SK-N-MC (cell line): ENCODE data around the gene PCSK5.

Experiments
- EZH2 ChIP-seq: fragments of 200-600 bp; sonication (generic); IDR thresholded peaks from one replicate; pipeline ENCODE4 v1.6.1; 2017; ENCODE audit warnings: antibody characterized with exemption
- FOXP2 ChIP-seq: optimal IDR thresholded peaks from 2 replicates; pipeline ENCODE3; 2011; ENCODE audit warnings: mild to moderate bottlenecking, moderate library complexity; ENCODE audit not compliant: insufficient read depth; ENCODE audit errors: extremely low read length, control extremely low read depth
- POLR2AphosphoS5 ChIP-seq: IDR thresholded peaks from 2 replicates; pipeline ENCODE4 v1.6.1; 2012; ENCODE audit warnings: mild to moderate bottlenecking, low read depth, low read length, borderline replicate concordance

- TF ChIP-seq EZH2 (no peak), POLR2AphosphoS5 (no peak), FOXP2 (no peak)
Measured at GRCh38 chr9:76216161-76216649, 325.7 kb downstream of the PCSK5 start.
